GM23338 (cell line): Measurements from ENCODE around the gene BTBD1. TPM values are rescaled to one million over a fixed set of nuclear protein-coding genes. Genes with fewer than 3 reads are reported as not detected.

Experiments
- ATAC-seq: fragments of 200-7000 bp; cut with Tn5 transposase; 3 replicates; pipeline ENCODE4 v1.9.1; 2020
- DNase-seq: peaks from one replicate; pipeline ENCODE4 v3.0.0-alpha.2; 2015; ENCODE audit warnings: low spot score
- H2AFZ ChIP-seq: fragments of 200-600 bp; sonication (generic); 2 replicates; pipeline ENCODE4 v1.8.0; 2016; ENCODE audit warnings: antibody characterized with exemption, mild to moderate bottlenecking, moderate library complexity
- H3F3A ChIP-seq: fragments of 200-600 bp; sonication (generic); replicated peaks from 2 replicates; pipeline ENCODE4 v1.8.0; 2017; ENCODE audit warnings: antibody characterized with exemption, mixed run types, low read depth
- H3K27ac ChIP-seq: fragments of 200-600 bp; sonication (generic); 2 replicates; pipeline ENCODE4 v1.6.1; 2016; ENCODE audit warnings: low read depth
- H3K27me3 ChIP-seq: fragments of 200-600 bp; sonication (generic); 2 replicates; pipeline ENCODE4 v1.8.0; 2016; ENCODE audit warnings: mild to moderate bottlenecking, mixed run types, moderate library complexity; ENCODE audit not compliant: insufficient read depth
- H3K36me3 ChIP-seq: fragments of 200-600 bp; sonication (generic); 2 replicates; pipeline ENCODE4 v1.8.0; 2016; ENCODE audit warnings: mild to moderate bottlenecking; ENCODE audit not compliant: insufficient read depth
- H3K4me1 ChIP-seq: fragments of 200-600 bp; sonication (generic); 2 replicates; pipeline ENCODE4 v1.8.0; 2016; ENCODE audit warnings: mild to moderate bottlenecking, moderate library complexity; ENCODE audit not compliant: insufficient read depth
- H3K4me2 ChIP-seq: fragments of 200-600 bp; sonication (generic); 2 replicates; pipeline ENCODE4 v1.7.1; 2017; ENCODE audit warnings: mixed run types
- H3K4me3 ChIP-seq: fragments of 200-600 bp; sonication (generic); 2 replicates; pipeline ENCODE4 v1.6.1; 2016; ENCODE audit warnings: mixed run types
- H3K79me2 ChIP-seq: fragments of 200-600 bp; sonication (generic); replicated peaks from 2 replicates; pipeline ENCODE4 v1.8.0; 2017; ENCODE audit warnings: mild to moderate bottlenecking; ENCODE audit not compliant: insufficient read depth
- H3K9me2 ChIP-seq: fragments of 200-600 bp; sonication (generic); 2 replicates; pipeline ENCODE4 v1.8.0; 2017; ENCODE audit not compliant: insufficient read depth
- H4K20me1 ChIP-seq: fragments of 200-600 bp; sonication (generic); replicated peaks from 2 replicates; pipeline ENCODE4 v1.8.0; 2017; ENCODE audit warnings: mild to moderate bottlenecking; ENCODE audit not compliant: insufficient read depth
- H3K27ac Mint-ChIP-seq: 2 replicates; pipeline ENCODE4 v1.8.0; 2020; ENCODE audit warnings: inconsistent platforms, mild to moderate bottlenecking, moderate library complexity, mixed read lengths
- H3K27me3 Mint-ChIP-seq: 3 replicates; pipeline ENCODE4 v1.8.0; 2022; ENCODE audit warnings: low read depth, mild to moderate bottlenecking, moderate library complexity, mixed read lengths, inconsistent platforms; ENCODE audit not compliant: insufficient read depth, poor library complexity
- H3K36me3 Mint-ChIP-seq: 3 replicates; pipeline ENCODE4 v1.8.0; 2021; ENCODE audit warnings: low read depth, mild to moderate bottlenecking, inconsistent platforms, moderate library complexity, mixed read lengths
- H3K4me1 Mint-ChIP-seq: 3 replicates; pipeline ENCODE4 v1.8.0; 2020; ENCODE audit warnings: mild to moderate bottlenecking, inconsistent platforms, mixed read lengths
- H3K4me3 Mint-ChIP-seq: 3 replicates; pipeline ENCODE4 v1.8.0; 2021; ENCODE audit warnings: moderate library complexity, mild to moderate bottlenecking, inconsistent platforms, mixed read lengths
- H3K9me3 Mint-ChIP-seq: 3 replicates; pipeline ENCODE4 v1.8.0; 2020; ENCODE audit warnings: moderate library complexity, mild to moderate bottlenecking, inconsistent platforms, mixed read lengths
- ETS1 ChIP-seq: IDR thresholded peaks from 2 replicates; pipeline ENCODE4 v1.6.1; 2016; ENCODE audit warnings: antibody characterized with exemption
- EZH2 ChIP-seq: fragments of 200-600 bp; sonication (generic); IDR thresholded peaks from one replicate; pipeline ENCODE4 v1.8.0; 2017; ENCODE audit warnings: antibody characterized with exemption, mild to moderate bottlenecking, low read depth; ENCODE audit not compliant: unreplicated experiment
- EZH2phosphoT487 ChIP-seq: fragments of 200-600 bp; sonication (generic); IDR thresholded peaks from one replicate; pipeline ENCODE4 v1.8.1; 2018; ENCODE audit warnings: antibody characterized with exemption; ENCODE audit not compliant: unreplicated experiment
- NANOG ChIP-seq: IDR thresholded peaks from 2 replicates; pipeline ENCODE4 v1.6.1; 2016; ENCODE audit warnings: antibody characterized with exemption, borderline replicate concordance
- POLR2AphosphoS5 ChIP-seq: IDR thresholded peaks from 2 replicates; pipeline ENCODE4 v1.6.1; 2016; ENCODE audit warnings: antibody characterized with exemption, low read depth
- REST ChIP-seq: IDR thresholded peaks from one replicate; pipeline ENCODE4 v1.6.1; 2018; ENCODE audit warnings: antibody characterized with exemption; ENCODE audit not compliant: unreplicated experiment
- STAT1 ChIP-seq: IDR thresholded peaks from one replicate; pipeline ENCODE4 v1.6.1; 2016; ENCODE audit warnings: antibody characterized with exemption; ENCODE audit not compliant: unreplicated experiment
- ZNF114 ChIP-seq: fragments of 250-450 bp; sonication (Bioruptor Pico); IDR thresholded peaks from 2 replicates; pipeline ENCODE4 v1.5.0; 2020; ENCODE audit warnings: mild to moderate bottlenecking, moderate library complexity
- ZNF331 ChIP-seq: fragments of 250-450 bp; sonication (Bioruptor Pico); IDR thresholded peaks from 2 replicates; pipeline ENCODE4 v1.5.0; 2020; ENCODE audit warnings: low read depth, mild to moderate bottlenecking, moderate library complexity
- ZNF462 ChIP-seq: fragments of 250-450 bp; sonication (Bioruptor Pico); IDR thresholded peaks from 2 replicates; pipeline ENCODE4 v1.5.0; 2020; ENCODE audit warnings: mild to moderate bottlenecking, moderate library complexity
- polyA plus RNA-seq: library from polyadenylated mRNA; unstranded; fragments of >200 nt; fragmentation: Nextera tagmentation; extraction: Ambion mirVana; gene quantifications from 2 replicates; pipeline ENCODE4 v1.2.1, GENCODE V29; 2016
- total RNA-seq: library from RNA; depleted of rRNA; stranded (reverse); fragments of >200 nt; shearing (Covaris generic); gene quantifications from 2 replicates; pipeline ENCODE4 v1.2.3, GENCODE V29; 2014

Gene BTBD1
- total and polyA plus RNA-seq, 2 experiments from 2014 or later: 12.6 to 66.1 TPM

- Histone ChIP-seq H3K4me2 (no peak overlapping the region), H3K27ac (no peak overlapping the region), H3K36me3 (no peaks in the 10 kb centered on the region), H3K4me1 (no peaks in the 10 kb centered on the region), H3K79me2 (no peaks in the 10 kb centered on the region), H4K20me1 (no peaks in the 10 kb centered on the region), H3K27me3 (no peaks in the 10 kb centered on the region), H2AFZ (no peak overlapping the region), H3K9me2 (no peaks in the 10 kb centered on the region), H3K4me3 (no peak overlapping the region), H3F3A (no peaks in the 10 kb centered on the region)
- H3K27ac Mint-ChIP-seq: no peak overlapping the region
- TF ChIP-seq ETS1 (no peak), ZNF331 (no peak), STAT1 (no peak), ZNF462 (CRISPR knock-in tag) (no peak), EZH2 (no peak), NANOG (no peak), EZH2phosphoT487 (no peak), ZNF114 (no peak), POLR2AphosphoS5 (no peak), REST (no peak)
- H3K36me3 Mint-ChIP-seq: no peaks in the 10 kb centered on the region
- DNase-seq: no peak
- no peaks in the 10 kb centered on the region for H3K9me3 Mint-ChIP-seq
- H3K4me1 Mint-ChIP-seq: no peaks in the 10 kb centered on the region
- H3K27me3 Mint-ChIP-seq: peaks cover 3% of the 10 kb centered on the region
- no peak for ATAC-seq
- no peak overlapping the region for H3K4me3 Mint-ChIP-seq
These were observed 96.9 kb downstream of the BTBD1 start for GRCh38 chr15:82970078-82970686.
